ENCODE results near the gene SRSF5.

DNA sequence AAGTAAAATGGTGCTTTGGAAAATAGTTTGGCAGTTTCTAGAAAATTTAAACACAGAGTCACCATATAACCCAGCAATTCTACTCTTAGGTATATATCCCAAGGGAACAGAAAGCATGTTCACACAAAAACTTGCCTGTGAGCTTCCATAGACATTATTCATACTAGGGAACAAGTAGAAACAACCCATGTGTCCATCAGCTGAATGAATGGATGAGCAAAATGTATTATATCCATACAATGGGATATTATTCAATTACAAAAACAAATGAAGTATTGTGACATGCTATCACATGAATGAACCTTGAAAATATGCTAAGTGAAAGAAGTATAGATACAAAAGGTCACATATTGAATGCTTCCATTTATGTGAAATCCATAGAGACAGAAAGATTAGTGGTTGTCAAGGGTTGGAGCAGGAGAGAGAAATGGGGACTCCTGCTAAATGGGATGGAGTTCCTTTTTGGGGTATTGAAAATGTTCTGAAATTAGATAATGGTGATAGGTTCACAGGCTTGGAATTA lies 22.2 kb downstream of the SRSF5 start:
- TF ChIP-seq POLR2AphosphoS5 (IDR thresholded peaks at IDR 0.05; ENCODE audit: borderline replicate concordance, low read depth, low read length) (no peak), EZH2 (IDR thresholded peaks at IDR 0.05) (no peak), FOXP2 (optimal IDR thresholded peaks at IDR 0.05; ENCODE audit: control extremely low read depth, extremely low read length, insufficient read depth) (no peak)
